SK-N-MC (cell line): ENCODE data around the gene CAMKMT.
A peak's percentile ranks its signal among the peaks of the same experiment; 100 is the strongest.

Experiments
- DNase-seq: peaks from one replicate; pipeline ENCODE4 v3.0.0-alpha.2; 2011; ENCODE audit warnings: low read depth, low spot score
- H3K27ac ChIP-seq: fragments of 200-600 bp; sonication (generic); 2 replicates; pipeline ENCODE4 v1.5.1; 2016; ENCODE audit warnings: mixed run types
- H3K36me3 ChIP-seq: fragments of 200-600 bp; sonication (generic); 2 replicates; pipeline ENCODE4 v1.6.1; 2017; ENCODE audit warnings: antibody characterized with exemption, low read length, mixed read lengths; ENCODE audit not compliant: insufficient read depth
- H3K4me3 ChIP-seq: fragments of 200-600 bp; sonication (generic); 2 replicates; pipeline ENCODE4 v1.5.1; 2016
- H3K9ac ChIP-seq: fragments of 200-600 bp; sonication (generic); 2 replicates; pipeline ENCODE4 v1.8.0; 2017; ENCODE audit warnings: mixed run types, mixed read lengths; ENCODE audit not compliant: insufficient read length
- H3K9me3 ChIP-seq: fragments of 200-600 bp; sonication (generic); 2 replicates; pipeline ENCODE4 v1.6.1; 2017; ENCODE audit warnings: low read depth, mild to moderate bottlenecking, antibody characterized with exemption, low read length, moderate library complexity, mixed read lengths
- EZH2 ChIP-seq: fragments of 200-600 bp; sonication (generic); IDR thresholded peaks from one replicate; pipeline ENCODE4 v1.6.1; 2017; ENCODE audit warnings: antibody characterized with exemption
- FOXP2 ChIP-seq: optimal IDR thresholded peaks from 2 replicates; pipeline ENCODE3; 2011; ENCODE audit warnings: mild to moderate bottlenecking, moderate library complexity; ENCODE audit not compliant: insufficient read depth; ENCODE audit errors: extremely low read length, control extremely low read depth
- POLR2AphosphoS5 ChIP-seq: IDR thresholded peaks from 2 replicates; pipeline ENCODE4 v1.6.1; 2012; ENCODE audit warnings: mild to moderate bottlenecking, low read depth, low read length, borderline replicate concordance

Gene CAMKMT

GRCh38 chr2:44351088-44351487 is 10.7 kb upstream of the CAMKMT start:
- TF ChIP-seq POLR2AphosphoS5 (no peak), EZH2 (no peak), FOXP2 (no peak)
- Histone ChIP-seq H3K27ac (no peak overlapping the region), H3K9ac (no peak overlapping the region), H3K36me3 (peaks cover 10% of the 10 kb centered on the region), H3K4me3 (no peak overlapping the region), H3K9me3 (no peaks in the 10 kb centered on the region)
- no peak for DNase-seq

- Histone ChIP-seq H3K4me3 (no peak overlapping the region), H3K9ac (no peak overlapping the region), H3K36me3 (peaks cover 6% of the 10 kb centered on the region; the same call in 1 of the 2 replicates), H3K27ac (no peak overlapping the region), H3K9me3 (no peaks in the 10 kb centered on the region)
- TF ChIP-seq POLR2AphosphoS5: no peak
- no peak for TF ChIP-seq FOXP2
- no peak for TF ChIP-seq EZH2
- no peak for DNase-seq
Measured at GRCh38 chr2:44351676-44352075, 10.1 kb upstream of the CAMKMT start.

DNA sequence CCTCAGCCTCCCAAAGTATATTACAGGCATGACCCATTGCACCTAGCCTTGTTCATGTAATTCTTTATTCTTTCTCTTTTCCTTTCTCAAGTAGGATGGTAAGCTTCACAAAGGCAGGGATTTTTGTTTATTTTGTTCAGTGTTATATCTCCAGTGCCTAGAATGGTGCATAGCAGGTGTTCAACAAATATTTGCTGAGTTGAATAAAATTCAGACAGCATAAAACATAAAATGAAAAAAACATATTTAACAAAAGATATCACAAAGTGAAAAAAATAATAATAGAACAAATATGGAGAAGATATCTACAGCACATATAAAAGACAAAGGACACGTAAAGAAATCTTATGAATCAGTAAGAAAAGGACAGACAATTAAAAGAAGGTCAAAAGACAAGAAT is 9.2 kb upstream of the CAMKMT start:
- no peak overlapping the region for H3K9ac ChIP-seq
- H3K9me3 ChIP-seq: no peaks in the 10 kb centered on the region
- H3K4me3 ChIP-seq: no peak overlapping the region
- no peak overlapping the region for H3K27ac ChIP-seq
- 0 out of 2 replicates have a peak, but pooled peaks cover under 1% of the 10 kb centered on the region for H3K36me3 ChIP-seq
- no peak for DNase-seq
- TF ChIP-seq POLR2AphosphoS5 (no peak), FOXP2 (no peak), EZH2 (no peak)

- no peak overlapping the region for H3K27ac ChIP-seq
- TF ChIP-seq EZH2 (no peak), POLR2AphosphoS5 (no peak), FOXP2 (no peak)
- H3K9ac ChIP-seq: no peak overlapping the region
- H3K9me3 ChIP-seq: no peaks in the 10 kb centered on the region
- no peak overlapping the region for H3K4me3 ChIP-seq
- H3K36me3 ChIP-seq: no peaks in the 10 kb centered on the region
- DNase-seq: no peak
Measured at GRCh38 chr2:44354761-44355160, 7.0 kb upstream of the CAMKMT start.

- H3K27ac ChIP-seq: no peak overlapping the region
- DNase-seq: no peak
- TF ChIP-seq EZH2: no peak
- TF ChIP-seq POLR2AphosphoS5: no peak
- TF ChIP-seq FOXP2: no peak
Measured at GRCh38 chr2:44358503-44358902, 3.2 kb upstream of the CAMKMT start.

GRCh38 chr2:44360749-44361329 is 908 bp upstream of the CAMKMT start:
- Histone ChIP-seq H3K36me3 (no peaks in the 10 kb centered on the region), H3K9ac (peak overlapping the region; percentile 94), H3K9me3 (no peaks in the 10 kb centered on the region), H3K27ac (peak overlapping the region; percentile 97), H3K4me3 (peak overlapping the region; percentile 94)
- TF ChIP-seq FOXP2 (no peak), POLR2AphosphoS5 (no peak), EZH2 (no peak)
- DNase-seq: no peak

More at GRCh38 chr2:44358503-44358902, 3.2 kb upstream of the CAMKMT start:
- Histone ChIP-seq H3K9ac (no peak overlapping the region), H3K36me3 (no peaks in the 10 kb centered on the region), H3K9me3 (no peaks in the 10 kb centered on the region), H3K4me3 (no peak overlapping the region)

DNA sequence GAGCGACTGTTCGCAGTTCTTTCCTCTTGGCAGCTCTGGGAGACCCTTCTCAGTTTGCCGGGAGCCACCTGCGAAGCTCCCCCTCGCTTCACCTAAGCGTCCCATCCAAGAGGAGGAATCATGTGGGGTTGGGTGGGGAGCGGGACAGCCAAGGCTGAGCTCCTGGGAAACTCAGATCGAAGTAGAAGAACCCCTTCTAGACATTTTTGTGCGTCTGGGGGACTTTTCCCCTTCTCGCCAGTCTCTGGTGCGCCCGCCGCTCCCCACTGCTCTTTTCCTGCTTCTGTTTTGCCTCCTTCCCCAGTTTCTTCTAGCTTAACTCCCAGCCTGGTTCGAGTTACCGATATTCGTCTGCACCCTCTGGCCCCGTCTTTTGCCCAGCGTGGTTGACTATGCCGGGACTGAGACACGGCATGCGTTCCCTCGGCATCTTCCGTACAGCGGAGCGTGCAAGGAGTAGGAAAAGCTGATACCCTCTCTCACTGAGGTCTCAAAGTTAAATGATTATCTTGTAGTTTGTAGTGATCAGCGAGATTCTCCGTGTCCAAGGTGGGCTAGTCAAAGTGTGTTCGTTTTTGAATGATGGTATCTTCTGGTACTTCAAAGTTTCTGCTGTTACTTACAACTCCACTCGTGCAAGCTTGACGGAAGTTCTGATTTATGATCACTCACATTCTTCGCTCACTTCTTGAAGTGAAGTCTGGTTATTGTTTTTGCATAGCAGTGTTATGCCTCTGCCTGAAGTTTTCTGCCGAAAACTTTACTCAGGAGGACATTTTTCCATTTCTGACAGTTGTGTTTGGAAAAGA is 664 bp downstream of the CAMKMT start:
- no peak for DNase-seq
- no peaks in the 10 kb centered on the region for H3K36me3 ChIP-seq
- peak overlapping the region; percentile 94 for H3K4me3 ChIP-seq
- TF ChIP-seq FOXP2 (no peak), EZH2 (no peak), POLR2AphosphoS5 (no peak)
- H3K9me3 ChIP-seq: no peaks in the 10 kb centered on the region
- peak overlapping the region; percentile 12; the same call in 1 of the 2 replicates for H3K27ac ChIP-seq
- peak overlapping the region; percentile 75 for H3K9ac ChIP-seq

GRCh38 chr2:44364604-44365003 is 2.9 kb downstream of the CAMKMT start:
- H3K36me3 ChIP-seq: no peaks in the 10 kb centered on the region
- no peak for DNase-seq
- H3K4me3 ChIP-seq: no peak overlapping the region
- no peak overlapping the region for H3K9ac ChIP-seq
- no peaks in the 10 kb centered on the region for H3K9me3 ChIP-seq
- H3K27ac ChIP-seq: no peak overlapping the region
- no peak for TF ChIP-seq POLR2AphosphoS5
- TF ChIP-seq FOXP2: no peak
- TF ChIP-seq EZH2: no peak

GRCh38 chr2:44367591-44367990 is 5.8 kb downstream of the CAMKMT start:
- Histone ChIP-seq H3K9me3 (no peaks in the 10 kb centered on the region), H3K36me3 (no peaks in the 10 kb centered on the region), H3K4me3 (no peak overlapping the region), H3K27ac (no peak overlapping the region), H3K9ac (no peak overlapping the region)
- no peak for TF ChIP-seq POLR2AphosphoS5
- no peak for TF ChIP-seq EZH2
- no peak for TF ChIP-seq FOXP2
- no peak for DNase-seq
